Measurements from ENCODE around the gene DAPK1. TPM values are rescaled to one million over a fixed set of nuclear protein-coding genes. Genes with fewer than 3 reads are reported as not detected.

The DAPK1 gene
- total and polyA plus RNA-seq, 8 donors, result 9.0 to 88.7 (median 50.7) TPM

DNA sequence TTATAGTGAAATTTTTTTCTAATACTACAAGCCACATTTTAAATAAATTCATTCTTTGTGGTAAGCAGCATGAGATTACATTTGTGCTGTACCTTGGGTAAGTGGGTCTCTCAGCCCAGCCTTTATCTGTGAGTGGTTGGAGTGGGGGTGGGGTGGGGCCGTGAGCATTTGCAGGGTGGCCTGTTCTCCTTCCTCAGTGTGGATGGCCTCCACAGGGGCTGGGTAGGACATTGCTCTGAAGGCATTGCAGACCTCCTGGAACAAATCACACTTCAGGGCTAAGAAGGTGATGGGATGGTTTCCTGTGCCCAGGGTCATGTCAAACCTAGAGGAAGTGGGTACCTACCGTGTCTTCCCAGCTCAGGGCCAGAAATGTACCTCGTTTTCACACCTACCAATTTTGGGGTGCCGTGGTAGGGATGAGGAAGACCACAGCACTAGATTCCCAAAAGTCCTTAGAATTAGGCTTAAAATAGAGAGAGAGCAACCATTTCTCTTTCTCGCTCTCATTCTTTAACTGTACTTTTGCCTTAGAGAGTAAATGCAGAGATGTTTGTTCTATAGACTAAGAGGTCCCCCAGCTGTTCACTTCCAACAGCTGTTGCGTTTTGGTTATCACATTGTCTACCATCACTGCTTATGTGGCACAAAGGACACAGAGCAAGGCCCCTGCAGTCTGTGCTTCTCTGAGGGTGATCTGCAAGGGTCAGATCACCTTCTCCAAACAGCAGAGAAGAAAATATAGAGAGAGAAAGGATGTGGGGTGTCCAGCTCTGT is 144.9 kb downstream of the DAPK1 start:
- H3K36me3 ChIP-seq, result peaks cover 4 to 43% (median 30%) of the 10 kb centered on the region in 4 donors
- TF ChIP-seq, protein P1, sequence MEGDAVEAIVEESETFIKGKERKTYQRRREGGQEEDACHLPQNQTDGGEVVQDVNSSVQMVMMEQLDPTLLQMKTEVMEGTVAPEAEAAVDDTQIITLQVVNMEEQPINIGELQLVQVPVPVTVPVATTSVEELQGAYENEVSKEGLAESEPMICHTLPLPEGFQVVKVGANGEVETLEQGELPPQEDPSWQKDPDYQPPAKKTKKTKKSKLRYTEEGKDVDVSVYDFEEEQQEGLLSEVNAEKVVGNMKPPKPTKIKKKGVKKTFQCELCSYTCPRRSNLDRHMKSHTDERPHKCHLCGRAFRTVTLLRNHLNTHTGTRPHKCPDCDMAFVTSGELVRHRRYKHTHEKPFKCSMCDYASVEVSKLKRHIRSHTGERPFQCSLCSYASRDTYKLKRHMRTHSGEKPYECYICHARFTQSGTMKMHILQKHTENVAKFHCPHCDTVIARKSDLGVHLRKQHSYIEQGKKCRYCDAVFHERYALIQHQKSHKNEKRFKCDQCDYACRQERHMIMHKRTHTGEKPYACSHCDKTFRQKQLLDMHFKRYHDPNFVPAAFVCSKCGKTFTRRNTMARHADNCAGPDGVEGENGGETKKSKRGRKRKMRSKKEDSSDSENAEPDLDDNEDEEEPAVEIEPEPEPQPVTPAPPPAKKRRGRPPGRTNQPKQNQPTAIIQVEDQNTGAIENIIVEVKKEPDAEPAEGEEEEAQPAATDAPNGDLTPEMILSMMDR (IDR thresholded peaks at IDR 0.05), result no peak
- no peak for TF ChIP-seq POLR2AphosphoS5 (IDR thresholded peaks at IDR 0.05)
- no peak for TF ChIP-seq EP300 (IDR thresholded peaks at IDR 0.05)
- TF ChIP-seq POLR2A (IDR thresholded peaks at IDR 0.05), result no peak
- 57 to 76% (median 67%) methylated on average over 6 of the region's 6 CpGs for WGBS, 5 donors
- H3K27me3 ChIP-seq, result no peaks in the 10 kb centered on the region
- peak in 1 of 2 donors; percentile 60 for DNase-seq
- intact Hi-C loops (cut with DNase I; ENCODE audit: low total_unique reads), result no loop called here
- peaks cover 18 to 56% (median 36%) of the 10 kb centered on the region in 4 donors for H3K4me1 ChIP-seq
- H3K4me3 ChIP-seq, result no peak overlapping the region
- no peaks in the 10 kb centered on the region for H3K9me3 ChIP-seq
- H3K27ac ChIP-seq, result peak overlapping the region in 1 of 5 donors; percentile 40

DNA sequence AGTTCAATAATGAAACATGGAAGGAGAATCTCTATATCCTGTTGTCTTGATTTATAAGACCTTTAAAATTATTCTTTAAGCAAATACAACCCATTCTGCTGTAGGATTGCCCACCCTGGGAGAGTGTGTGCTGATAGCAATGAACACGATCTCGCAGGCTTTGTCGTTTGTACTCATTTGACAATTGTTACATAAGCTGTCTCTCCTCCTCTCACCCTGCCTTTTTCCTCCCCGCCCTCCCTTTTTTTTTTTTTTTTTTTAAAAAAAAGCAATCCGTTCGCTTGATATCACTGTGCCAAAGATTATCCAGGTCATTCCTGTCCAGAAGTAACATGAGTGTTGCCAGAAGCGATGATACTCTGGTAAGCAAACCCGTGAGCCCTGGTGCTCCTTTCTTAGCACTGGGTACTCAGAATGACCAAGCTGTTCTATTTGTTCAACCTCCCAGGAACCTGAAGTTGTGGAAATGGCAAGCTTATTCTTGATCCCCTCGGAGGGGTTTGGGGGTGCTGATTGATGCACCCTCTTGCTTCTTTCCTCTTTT is 145.5 kb downstream of the DAPK1 start:
- no peak for DNase-seq
- H3K4me3 ChIP-seq, result no peak overlapping the region
- H3K27me3 ChIP-seq, result no peaks in the 10 kb centered on the region
- 29 to 61% (median 44%) methylated on average over 9 of the region's 9 CpGs for WGBS, 5 donors
- intact Hi-C loops (cut with DNase I; ENCODE audit: low total_unique reads), result no loop called here
- H3K36me3 ChIP-seq, result peaks cover 4 to 50% (median 35%) of the 10 kb centered on the region in 4 donors
- TF ChIP-seq EP300 (IDR thresholded peaks at IDR 0.05), result no peak
- TF ChIP-seq, protein P1 (IDR thresholded peaks at IDR 0.05), result no peak
- TF ChIP-seq POLR2AphosphoS5 (IDR thresholded peaks at IDR 0.05), result no peak
- no peak for TF ChIP-seq POLR2A (IDR thresholded peaks at IDR 0.05)
- peaks cover 18 to 56% (median 36%) of the 10 kb centered on the region in 4 donors for H3K4me1 ChIP-seq
- peak overlapping the region in 1 of 5 donors; percentile 23 for H3K27ac ChIP-seq
- no peaks in the 10 kb centered on the region for H3K9me3 ChIP-seq

DNA sequence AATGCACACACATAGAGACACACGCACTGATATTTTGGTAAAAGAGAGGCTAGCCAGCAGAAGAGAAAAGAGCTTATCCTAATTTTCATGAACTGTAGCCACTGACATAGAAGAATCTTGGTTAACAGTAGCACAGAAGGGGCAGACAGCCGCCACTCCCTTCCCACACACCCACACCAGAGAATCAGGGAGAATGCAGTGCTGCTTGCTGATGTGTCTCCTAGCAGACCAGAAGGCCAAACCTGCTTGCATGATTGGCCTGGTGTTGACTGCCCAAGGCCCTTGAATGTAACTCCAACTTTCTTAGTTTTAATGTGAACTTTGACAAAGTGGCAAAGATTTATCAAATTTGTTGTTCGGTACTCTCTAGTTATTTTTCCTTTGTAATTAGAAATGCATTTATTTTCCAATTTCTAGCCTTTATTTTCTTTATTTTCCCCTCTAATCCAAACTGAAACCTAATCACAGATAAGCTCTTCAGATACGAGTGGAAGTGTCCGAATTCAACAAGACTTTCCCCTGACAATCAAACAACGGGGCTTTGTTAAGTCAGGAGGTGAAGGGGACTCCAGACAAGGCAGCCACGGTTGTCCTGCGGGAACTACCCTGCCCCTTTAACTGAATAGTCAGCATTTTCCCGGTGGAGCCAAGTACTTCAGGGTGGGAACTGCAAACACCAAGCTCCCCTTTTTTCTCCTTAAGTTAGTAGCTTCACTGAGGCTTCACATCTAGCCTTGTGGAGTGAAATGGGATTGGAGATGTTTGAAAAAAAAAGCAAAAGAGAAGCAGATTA is 146.3 kb downstream of the DAPK1 start:
- WGBS, 5 donors, result 54 to 77% (median 59%) methylated on average over 9 of the region's 9 CpGs
- H3K36me3 ChIP-seq, result peaks cover 4 to 58% (median 36%) of the 10 kb centered on the region in 4 donors
- intact Hi-C loops (cut with DNase I; ENCODE audit: low total_unique reads), result no loop called here

More for the DNA sequence above, 146.3 kb downstream of the DAPK1 start:
- TF ChIP-seq, protein P1 (IDR thresholded peaks at IDR 0.05), result no peak
- TF ChIP-seq POLR2A (IDR thresholded peaks at IDR 0.05), result no peak
- no peak for TF ChIP-seq EP300 (IDR thresholded peaks at IDR 0.05)
- no peak for TF ChIP-seq POLR2AphosphoS5 (IDR thresholded peaks at IDR 0.05)
- Histone ChIP-seq H3K4me1 (peaks cover 18 to 51% (median 36%) of the 10 kb centered on the region in 4 donors), H3K4me3 (no peak overlapping the region), H3K27ac (no peak overlapping the region), H3K27me3 (no peaks in the 10 kb centered on the region), H3K9me3 (no peaks in the 10 kb centered on the region)
- DNase-seq, result no peak

Measured in stomach (tissue), 9 donors.